IPS-18c (cell line): ENCODE data around the gene P2RY11.

Experiments used
- H3K4me3 ChIP-seq: 2 replicates; pipeline ENCODE4 v1.7.0; 2013; ENCODE audit warnings: low read depth, mild to moderate bottlenecking, low read length, moderate library complexity; ENCODE audit not compliant: insufficient read depth
- H3K9me3 ChIP-seq: one replicate; pipeline ENCODE4 v1.6.1; 2013; ENCODE audit warnings: mild to moderate bottlenecking, low read length, moderate library complexity; ENCODE audit not compliant: control insufficient read depth, insufficient read depth

The P2RY11 gene

GRCh38 chr19:10107817-10108367 lies 3.6 kb upstream of the P2RY11 start:
- H3K9me3 ChIP-seq, result no peaks in the 10 kb centered on the region
- no peak overlapping the region for H3K4me3 ChIP-seq

- Histone ChIP-seq H3K9me3 (no peaks in the 10 kb centered on the region), H3K4me3 (no peak overlapping the region)
Observed at GRCh38 chr19:10109528-10109927, 2.0 kb upstream of the P2RY11 start.

- no peaks in the 10 kb centered on the region for H3K9me3 ChIP-seq
- H3K4me3 ChIP-seq, result no peak overlapping the region
Observed at GRCh38 chr19:10110076-10110971, 1.2 kb upstream of the P2RY11 start.

DNA sequence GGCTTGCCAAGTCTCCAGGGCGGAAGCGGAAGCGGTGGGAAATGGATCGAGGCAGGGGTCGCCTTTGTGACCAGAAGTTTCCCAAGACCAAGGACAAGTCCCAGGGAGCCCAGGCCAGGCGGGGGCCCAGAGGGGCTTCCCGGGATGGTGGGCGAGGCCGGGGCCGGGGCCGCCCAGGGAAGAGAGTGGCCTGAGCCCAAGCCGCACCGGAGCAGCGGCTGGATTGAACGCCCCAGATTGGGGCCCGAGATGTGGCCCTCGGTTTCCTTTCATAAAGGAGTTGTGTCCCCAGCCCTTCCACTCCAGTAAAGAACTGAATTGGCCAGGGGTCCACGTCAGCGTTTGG lies 548 bp upstream of the P2RY11 start:
- Histone ChIP-seq H3K9me3 (no peaks in the 10 kb centered on the region), H3K4me3 (no peak overlapping the region)

GRCh38 chr19:10112037-10112761 lies 706 bp downstream of the P2RY11 start:
- no peaks in the 10 kb centered on the region for H3K9me3 ChIP-seq
- no peak overlapping the region for H3K4me3 ChIP-seq

GRCh38 chr19:10112895-10113591 lies 1.6 kb downstream of the P2RY11 start:
- Histone ChIP-seq H3K9me3 (no peaks in the 10 kb centered on the region), H3K4me3 (no peak overlapping the region)

DNA sequence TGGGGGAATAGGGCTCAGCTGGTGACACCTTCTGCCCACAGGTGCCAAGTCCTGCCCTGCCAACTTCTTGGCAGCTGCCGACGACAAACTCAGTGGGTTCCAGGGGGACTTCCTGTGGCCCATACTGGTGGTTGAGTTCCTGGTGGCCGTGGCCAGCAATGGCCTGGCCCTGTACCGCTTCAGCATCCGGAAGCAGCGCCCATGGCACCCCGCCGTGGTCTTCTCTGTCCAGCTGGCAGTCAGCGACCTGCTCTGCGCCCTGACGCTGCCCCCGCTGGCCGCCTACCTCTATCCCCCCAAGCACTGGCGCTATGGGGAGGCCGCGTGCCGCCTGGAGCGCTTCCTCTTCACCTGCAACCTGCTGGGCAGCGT lies 2.1 kb downstream of the P2RY11 start:
- H3K9me3 ChIP-seq, result no peaks in the 10 kb centered on the region
- H3K4me3 ChIP-seq, result no peak overlapping the region

DNA sequence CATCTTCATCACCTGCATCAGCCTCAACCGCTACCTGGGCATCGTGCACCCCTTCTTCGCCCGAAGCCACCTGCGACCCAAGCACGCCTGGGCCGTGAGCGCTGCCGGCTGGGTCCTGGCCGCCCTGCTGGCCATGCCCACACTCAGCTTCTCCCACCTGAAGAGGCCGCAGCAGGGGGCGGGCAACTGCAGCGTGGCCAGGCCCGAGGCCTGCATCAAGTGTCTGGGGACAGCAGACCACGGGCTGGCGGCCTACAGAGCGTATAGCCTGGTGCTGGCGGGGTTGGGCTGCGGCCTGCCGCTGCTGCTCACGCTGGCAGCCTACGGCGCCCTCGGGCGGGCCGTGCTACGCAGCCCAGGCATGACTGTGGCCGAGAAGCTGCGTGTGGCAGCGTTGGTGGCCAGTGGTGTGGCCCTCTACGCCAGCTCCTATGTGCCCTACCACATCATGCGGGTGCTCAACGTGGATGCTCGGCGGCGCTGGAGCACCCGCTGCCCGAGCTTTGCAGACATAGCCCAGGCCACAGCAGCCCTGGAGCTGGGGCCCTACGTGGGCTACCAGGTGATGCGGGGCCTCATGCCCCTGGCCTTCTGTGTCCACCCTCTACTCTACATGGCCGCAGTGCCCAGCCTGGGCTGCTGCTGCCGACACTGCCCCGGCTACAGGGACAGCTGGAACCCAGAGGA lies 2.6 kb downstream of the P2RY11 start:
- Histone ChIP-seq H3K4me3 (no peak overlapping the region), H3K9me3 (no peaks in the 10 kb centered on the region)

- H3K4me3 ChIP-seq, result no peak overlapping the region
- H3K9me3 ChIP-seq, result no peaks in the 10 kb centered on the region
Observed at GRCh38 chr19:10114651-10115391, 3.3 kb downstream of the P2RY11 start.

- H3K4me3 ChIP-seq, result no peak overlapping the region
- no peaks in the 10 kb centered on the region for H3K9me3 ChIP-seq
Observed at GRCh38 chr19:10115392-10116084, 4.0 kb downstream of the P2RY11 start.

DNA sequence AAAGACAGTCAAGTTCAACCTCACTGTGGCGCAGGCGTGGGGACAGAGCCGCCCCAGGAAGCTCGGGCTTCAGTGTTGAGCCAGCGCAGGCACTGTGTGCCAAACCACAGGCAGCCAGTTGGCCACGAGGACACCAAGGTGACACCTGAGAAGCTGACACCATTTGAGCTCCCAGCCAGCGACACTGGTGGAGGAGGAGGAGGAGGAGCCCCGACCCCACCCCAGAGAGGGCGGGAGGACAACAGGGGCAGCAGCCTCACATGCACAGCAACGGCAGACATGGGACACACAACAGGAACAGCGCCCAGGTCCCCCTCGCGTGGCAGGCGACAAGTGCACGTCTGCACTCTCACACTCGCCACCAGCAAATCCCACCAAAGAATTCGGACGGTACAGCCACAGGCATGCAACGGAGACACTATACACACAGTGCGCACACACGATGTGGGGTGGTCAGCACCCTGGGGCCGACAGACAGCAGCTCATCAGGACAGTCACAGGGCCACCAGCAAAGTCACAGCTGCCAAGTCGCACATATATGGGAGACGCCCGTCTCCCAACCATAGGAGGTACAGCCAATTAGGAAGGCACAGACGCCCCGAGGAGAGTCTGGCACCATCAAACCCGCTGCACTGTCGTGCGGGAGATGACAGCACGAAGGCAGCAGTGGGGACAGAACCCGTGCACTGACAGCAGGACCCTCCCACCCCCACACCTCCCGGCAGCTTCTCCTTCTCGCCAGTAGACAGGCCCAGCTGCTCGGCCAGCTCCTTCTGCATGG lies 4.8 kb downstream of the P2RY11 start:
- no peaks in the 10 kb centered on the region for H3K9me3 ChIP-seq
- H3K4me3 ChIP-seq, result no peak overlapping the region

DNA sequence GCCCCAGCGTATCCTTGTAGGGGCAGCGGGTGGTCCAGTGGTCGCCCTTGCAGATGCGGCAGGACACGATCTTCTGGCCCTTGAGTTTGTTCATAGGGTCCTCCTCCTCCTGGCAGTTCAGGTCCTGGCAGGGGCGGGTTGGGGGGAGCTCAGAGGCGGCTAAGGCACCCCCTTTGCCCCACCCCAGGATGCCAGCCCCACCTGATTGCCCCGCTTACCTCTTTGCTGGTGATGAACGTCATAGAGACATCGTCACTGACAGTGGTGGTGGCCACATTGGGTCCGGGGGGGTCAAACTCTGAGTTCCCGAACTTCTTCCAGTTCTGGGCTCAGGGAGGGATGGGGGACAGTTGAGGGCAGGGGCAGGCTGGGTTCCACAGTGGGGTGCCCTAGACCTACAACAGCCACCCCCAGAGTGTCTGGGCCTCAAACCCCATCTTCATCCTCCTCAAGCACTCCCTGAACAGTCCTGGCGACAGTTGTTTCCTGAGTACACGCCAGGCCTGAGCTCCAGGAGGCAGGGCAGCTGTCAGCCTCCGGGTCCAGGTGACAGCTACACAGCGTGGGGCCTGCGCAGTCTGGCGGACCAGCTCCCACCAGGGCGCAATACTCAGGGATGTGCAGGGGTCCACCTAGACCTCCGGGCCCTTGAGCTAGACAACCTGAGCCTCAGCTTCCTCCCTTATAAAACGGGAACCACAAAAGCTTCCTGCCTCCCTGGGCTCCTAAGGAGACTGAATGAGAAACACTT lies 5.5 kb downstream of the P2RY11 start:
- Histone ChIP-seq H3K9me3 (no peaks in the 10 kb centered on the region), H3K4me3 (no peak overlapping the region)

GRCh38 chr19:10118960-10119359 lies 7.5 kb downstream of the P2RY11 start:
- H3K9me3 ChIP-seq, result no peaks in the 10 kb centered on the region
- H3K4me3 ChIP-seq, result peak overlapping the region; percentile 99

GRCh38 chr19:10120538-10121189 lies 9.2 kb downstream of the P2RY11 start:
- no peak overlapping the region for H3K4me3 ChIP-seq

More at GRCh38 chr19:10120538-10121189, 9.2 kb downstream of the P2RY11 start:
- H3K9me3 ChIP-seq, result no peaks in the 10 kb centered on the region
